ENCODE measurements around the gene PKIB. TPM values are rescaled to one million over a fixed set of nuclear protein-coding genes. Genes with fewer than 3 reads are reported as not detected.

PKIB gene
- total RNA-seq, 4 donors from 2014 or later: 1.1 to 9.8 (median 4.5) TPM

- DNase-seq (ENCODE audit: low spot score) (no peak), ATAC-seq (ENCODE audit: low FRiP score) (no peak)
- no peak for TF ChIP-seq CTCF (IDR thresholded peaks at IDR 0.05)
Measured at GRCh38 chr6:122696853-122697252, 86.6 kb downstream of the PKIB start.

- no peak for ATAC-seq (ENCODE audit: low FRiP score)
Measured at GRCh38 chr6:122697458-122697857, 87.3 kb downstream of the PKIB start.

GRCh38 chr6:122701666-122702065, 91.5 kb downstream of the PKIB start:
- ATAC-seq (ENCODE audit: low FRiP score): no peak
- no peak for TF ChIP-seq CTCF (IDR thresholded peaks at IDR 0.05)

More at GRCh38 chr6:122697458-122697857, 87.3 kb downstream of the PKIB start:
- DNase-seq (ENCODE audit: low spot score): no peak
- TF ChIP-seq CTCF (IDR thresholded peaks at IDR 0.05): no peak

GRCh38 chr6:122702841-122703240, 92.6 kb downstream of the PKIB start:
- DNase-seq (ENCODE audit: low spot score) (no peak), ATAC-seq (ENCODE audit: low FRiP score) (no peak)
- no peak for TF ChIP-seq CTCF (IDR thresholded peaks at IDR 0.05)

More at GRCh38 chr6:122701666-122702065, 91.5 kb downstream of the PKIB start:
- no peak for DNase-seq (ENCODE audit: low spot score)

- TF ChIP-seq CTCF (IDR thresholded peaks at IDR 0.05): no peak
- DNase-seq (ENCODE audit: low spot score) (no peak), ATAC-seq (ENCODE audit: low FRiP score) (no peak)
Measured at GRCh38 chr6:122704066-122704465, 93.9 kb downstream of the PKIB start.

GRCh38 chr6:122709922-122710512, 99.8 kb downstream of the PKIB start:
- TF ChIP-seq CTCF (IDR thresholded peaks at IDR 0.05): no peak
- ATAC-seq (ENCODE audit: low FRiP score) (no peak), DNase-seq (ENCODE audit: low spot score) (no peak)

- no peak for TF ChIP-seq CTCF (IDR thresholded peaks at IDR 0.05)
- ATAC-seq (ENCODE audit: low FRiP score): no peak
- no peak for DNase-seq (ENCODE audit: low spot score)
Measured at GRCh38 chr6:122710908-122711635, 100.9 kb downstream of the PKIB start.
